AG04450 (cell line): ENCODE measurements around the gene GCN1. TPM values are rescaled to one million over a fixed set of nuclear protein-coding genes. Genes with fewer than 3 reads are reported as not detected.
"Not testable (repeated sequence)": the region's sequence is repeated elsewhere in the genome, so short reads cannot be mapped to it uniquely, and the experiment has no call there.

Experiments
- CTCF ChIA-PET: fragments of 300-600, 350-600 bp; formaldehyde crosslinking; extraction: SDS; loops from one replicate; lab custom pipeline; 2022; ENCODE audit warnings: antibody characterized with exemption, inconsistent platforms; lab: Charles Lee
- POLR2A ChIA-PET: fragments of 350-600 bp; formaldehyde crosslinking; extraction: SDS; loops from one replicate; lab custom pipeline; 2021; ENCODE audit warnings: antibody characterized with exemption, inconsistent platforms; lab: Yijun Ruan, JAX
- DNase-seq: peaks from one replicate; pipeline ENCODE4 v3.0.0-alpha.2; 2011; ENCODE audit warnings: low read depth, low spot score
- H3K27ac ChIP-seq: one replicate; pipeline ENCODE4 v1.5.1; 2012; ENCODE audit warnings: low read depth, low read length, control low read depth
- H3K27me3 ChIP-seq: one replicate; pipeline ENCODE4 v1.6.0; 2012; ENCODE audit warnings: low read length; ENCODE audit not compliant: control insufficient read depth, insufficient read depth
- H3K4me3 ChIP-seq: 2 replicates; pipeline ENCODE4 v1.5.1; 2011; ENCODE audit warnings: mild to moderate bottlenecking, low read depth, low read length, control low read depth
- H3K9me3 ChIP-seq: 2 replicates; pipeline ENCODE4 v1.5.1; 2012; ENCODE audit warnings: low read length; ENCODE audit not compliant: control insufficient read depth, insufficient read depth
- CTCF ChIP-seq: IDR thresholded peaks from 2 replicates; pipeline ENCODE4 v1.5.1; 2011; ENCODE audit warnings: low read depth, low read length, control low read depth, inconsistent platforms
- polyA plus RNA-seq: library from polyadenylated mRNA; depleted of rRNA; stranded (reverse); fragments of >200 nt; gene quantifications from 2 replicates; pipeline ENCODE4 v1.2.3, GENCODE V29; 2011

The GCN1 gene
- polyA plus RNA-seq, 1 experiment = 44.5 TPM

- POLR2A ChIA-PET = interaction anchor here (0.9 to 4.2 kb wide), 23 partner anchors 9 to 113 kb away, joined by 3 to 149 read pairs (median 10); partner anchors contain the start of genes PXN, RAB35, RNU4-1 and RNU4-2
- no peaks in the 10 kb centered on the region for H3K27me3 ChIP-seq
- H3K4me3 ChIP-seq = peak overlapping the region; percentile 75
- H3K9me3 ChIP-seq = peaks cover 4% of the 10 kb centered on the region; the same call in 1 of the 2 replicates
- no peak for TF ChIP-seq CTCF
- CTCF ChIA-PET = interaction anchor here (0.7 to 6.0 kb wide), 19 partner anchors 9 to 81 kb away, joined by 3 to 62 read pairs (median 9); partner anchors contain the start of gene PXN
- no peak for DNase-seq
- H3K27ac ChIP-seq = peak overlapping the region; percentile 75
These were observed 5.9 kb upstream of the GCN1 start for GRCh38 chr12:120200364-120200800.

GRCh38 chr12:120199595-120200306 lies 5.2 kb upstream of the GCN1 start:
- no peak for TF ChIP-seq CTCF
- ChIA-PET POLR2A (interaction anchor here (0.9 to 4.2 kb wide), 11 partner anchors 9 to 91 kb away, joined by 4 to 149 read pairs (median 26); partner anchors contain the start of genes PXN, RAB35, RNU4-1 and RNU4-2), CTCF (interaction anchor here (0.7 to 6.0 kb wide), 6 partner anchors 9 to 103 kb away, joined by 4 to 62 read pairs (median 14); partner anchors contain the start of genes PXN and SIRT4)
- Histone ChIP-seq H3K27ac (peak overlapping the region; percentile 75), H3K9me3 (peaks cover 4% of the 10 kb centered on the region; the same call in 1 of the 2 replicates), H3K4me3 (peak overlapping the region; percentile 75), H3K27me3 (no peaks in the 10 kb centered on the region)
- DNase-seq = peak; percentile 16

GRCh38 chr12:120199025-120199424 lies 4.5 kb upstream of the GCN1 start:
- peak overlapping the region; percentile 75 for H3K4me3 ChIP-seq
- ChIA-PET POLR2A (interaction anchor here (1.5 to 4.2 kb wide), 3 partner anchors 29 to 92 kb away, joined by 4 to 149 read pairs (median 136); partner anchors contain the start of genes RNU4-1 and RNU4-2), CTCF (interaction anchor here (1.7 to 6.0 kb wide), 2 partner anchors 65 to 66 kb away, joined by 6 to 62 read pairs; partner anchors contain the start of gene PXN)
- no peak for TF ChIP-seq CTCF
- H3K27ac ChIP-seq = peak overlapping the region; percentile 62
- H3K27me3 ChIP-seq = no peaks in the 10 kb centered on the region
- DNase-seq = no peak
- H3K9me3 ChIP-seq = peaks cover 4% of the 10 kb centered on the region; the same call in 1 of the 2 replicates

- POLR2A ChIA-PET = interaction anchor here (0.7 to 1.8 kb wide), 4 partner anchors 15 to 458 kb away, joined by 4 to 8 read pairs (median 4); partner anchors contain the start of gene RNU4-2
- no peak for TF ChIP-seq CTCF
- H3K4me3 ChIP-seq = no peak overlapping the region
- CTCF ChIA-PET = interaction anchor here (1.0 to 1.7 kb wide), 2 partner anchors 31 to 68 kb away, joined by 3 to 6 read pairs; partner anchors contain the start of gene PXN
- peaks cover 4% of the 10 kb centered on the region; the same call in 1 of the 2 replicates for H3K9me3 ChIP-seq
- no peaks in the 10 kb centered on the region for H3K27me3 ChIP-seq
- no peak for DNase-seq
- H3K27ac ChIP-seq = no peak overlapping the region
These were observed 3.0 kb upstream of the GCN1 start for GRCh38 chr12:120197542-120197887.

- POLR2A ChIA-PET = interaction anchor here (1.8 kb wide), 1 partner anchor 94 kb away, joined by 8 read pairs; the partner anchor contains the start of gene RNU4-2
- H3K9me3 ChIP-seq, H3K27me3 ChIP-seq, DNase-seq, H3K27ac ChIP-seq, H3K4me3 ChIP-seq: not testable (repeated sequence)
- CTCF ChIA-PET = interaction anchor here (1.0 to 1.7 kb wide), 3 partner anchors 31 to 69 kb away, joined by 3 to 7 read pairs (median 6); partner anchors contain the start of gene PXN
These were observed 2.5 kb upstream of the GCN1 start for GRCh38 chr12:120196817-120197541.
